H9 (cell line): ENCODE data around the gene OR2H1. TPM values are rescaled to one million over a fixed set of nuclear protein-coding genes. Genes with fewer than 3 reads are reported as not detected.

ENCODE experiments used
- DNase-seq: peaks from one replicate; pipeline ENCODE4 v3.0.0-alpha.2; 2017
- H2AFZ ChIP-seq: one replicate; pipeline ENCODE4 v1.6.1; 2013; ENCODE audit warnings: mild to moderate bottlenecking, low read length, control low read depth, moderate library complexity
- H2AK5ac ChIP-seq: 2 replicates; pipeline ENCODE4 v1.6.1; 2013; ENCODE audit warnings: low read length, control low read depth, mixed read lengths; ENCODE audit not compliant: insufficient read length
- H2BK120ac ChIP-seq: one replicate; pipeline ENCODE4 v1.6.1; 2013; ENCODE audit warnings: low read depth, mild to moderate bottlenecking, low read length, control low read depth, inconsistent platforms; ENCODE audit not compliant: poor library complexity, severe bottlenecking
- H2BK12ac ChIP-seq: 2 replicates; pipeline ENCODE4 v1.6.1; 2013; ENCODE audit warnings: low read length, control low read depth, mixed read lengths, low read depth; ENCODE audit not compliant: insufficient read length
- H2BK15ac ChIP-seq: 2 replicates; pipeline ENCODE4 v1.6.1; 2013; ENCODE audit warnings: low read depth, low read length, control low read depth
- H2BK20ac ChIP-seq: one replicate; pipeline ENCODE4 v1.6.1; 2013; ENCODE audit warnings: low read depth, mild to moderate bottlenecking, low read length, control low read depth, inconsistent platforms; ENCODE audit not compliant: poor library complexity, severe bottlenecking
- H2BK5ac ChIP-seq: 2 replicates; pipeline ENCODE4 v1.6.1; 2013; ENCODE audit warnings: low read length, control low read depth, mixed read lengths; ENCODE audit not compliant: insufficient read length
- H3K14ac ChIP-seq: 2 replicates; pipeline ENCODE4 v1.6.1; 2013; ENCODE audit warnings: low read length, control low read depth; ENCODE audit not compliant: insufficient read depth
- H3K18ac ChIP-seq: 2 replicates; pipeline ENCODE4 v1.6.1; 2013; ENCODE audit warnings: low read depth, mild to moderate bottlenecking, mixed read lengths, low read length, control low read depth; ENCODE audit not compliant: insufficient read length
- H3K23ac ChIP-seq: 2 replicates; pipeline ENCODE4 v1.6.1; 2013; ENCODE audit warnings: low read length, control low read depth, mixed read lengths, low read depth; ENCODE audit not compliant: insufficient read length
- H3K23me2 ChIP-seq: 2 replicates; pipeline ENCODE4 v1.6.1; 2013; ENCODE audit warnings: low read depth, mild to moderate bottlenecking, mixed read lengths, low read length, control low read depth; ENCODE audit not compliant: insufficient read length, poor library complexity, severe bottlenecking
- H3K27ac ChIP-seq: 2 replicates; pipeline ENCODE4 v1.5.1; 2013; ENCODE audit warnings: low read length, control low read depth, mixed read lengths, low read depth; ENCODE audit not compliant: insufficient read length
- H3K27me3 ChIP-seq: 2 replicates; pipeline ENCODE4 v1.6.1; 2013; ENCODE audit warnings: low read length, control low read depth, inconsistent platforms; ENCODE audit not compliant: insufficient read depth
- H3K4ac ChIP-seq: 2 replicates; pipeline ENCODE4 v1.6.1; 2013; ENCODE audit warnings: low read depth, mild to moderate bottlenecking, control low read depth, inconsistent platforms, low read length, moderate library complexity
- H3K4me1 ChIP-seq: 2 replicates; pipeline ENCODE4 v1.6.1; 2013; ENCODE audit warnings: low read length, control low read depth, inconsistent platforms; ENCODE audit not compliant: insufficient read depth
- H3K4me2 ChIP-seq: 2 replicates; pipeline ENCODE4 v1.6.1; 2013; ENCODE audit warnings: low read length, control low read depth, mixed read lengths; ENCODE audit not compliant: insufficient read length, insufficient read depth
- H3K56ac ChIP-seq: 2 replicates; pipeline ENCODE4 v1.6.1; 2013; ENCODE audit warnings: low read depth, mild to moderate bottlenecking, mixed read lengths, low read length, control low read depth; ENCODE audit not compliant: insufficient read length
- H3K79me1 ChIP-seq: 2 replicates; pipeline ENCODE4 v1.6.1; 2013; ENCODE audit warnings: low read depth, mild to moderate bottlenecking, moderate library complexity, low read length, control low read depth, inconsistent platforms; ENCODE audit not compliant: insufficient read depth, poor library complexity, severe bottlenecking
- H3K79me2 ChIP-seq: 2 replicates; pipeline ENCODE4 v1.6.1; 2013; ENCODE audit warnings: low read length, control low read depth, inconsistent platforms; ENCODE audit not compliant: insufficient read depth
- H3K9ac ChIP-seq: 2 replicates; pipeline ENCODE4 v1.6.1; 2013; ENCODE audit warnings: low read length, control low read depth, mixed read lengths; ENCODE audit not compliant: insufficient read length; ENCODE audit errors: extremely low read depth
- H3K9me3 ChIP-seq: one replicate; pipeline ENCODE4 v1.6.1; 2013; ENCODE audit warnings: low read depth, low read length, inconsistent platforms; ENCODE audit not compliant: control insufficient read depth
- H3T11ph ChIP-seq: one replicate; pipeline ENCODE4 v1.6.1; 2013; ENCODE audit warnings: mild to moderate bottlenecking, low read length, control low read depth, inconsistent platforms
- H4K20me1 ChIP-seq: one replicate; pipeline ENCODE4 v1.6.1; 2013; ENCODE audit not compliant: control insufficient read depth, insufficient read length, insufficient read depth
- H4K5ac ChIP-seq: 2 replicates; pipeline ENCODE4 v1.6.1; 2013; ENCODE audit warnings: low read depth, mild to moderate bottlenecking, mixed read lengths, low read length, control low read depth; ENCODE audit not compliant: insufficient read length
- H4K8ac ChIP-seq: replicated peaks from 2 replicates; pipeline ENCODE4 v1.6.1; 2013; ENCODE audit warnings: low read length, control low read depth, mixed read lengths, low read depth; ENCODE audit not compliant: insufficient read length
- H4K91ac ChIP-seq: 2 replicates; pipeline ENCODE4 v1.6.1; 2013; ENCODE audit warnings: low read depth, mild to moderate bottlenecking, moderate library complexity, mixed read lengths, low read length, control low read depth; ENCODE audit not compliant: insufficient read length
- H3K27ac Mint-ChIP-seq, 3 experiments: 2 replicates in 2 of 3; 3 replicates in 1 of 3; pipeline ENCODE4 v1.8.0; 2020 to 2021; ENCODE audit warnings: mixed read lengths in 3 of 3, mild to moderate bottlenecking in 1 of 3, moderate library complexity in 1 of 3
- H3K27me3 Mint-ChIP-seq: 2 replicates; pipeline ENCODE4 v1.8.0; 2021; ENCODE audit warnings: low read depth, mild to moderate bottlenecking, moderate library complexity, mixed read lengths
- H3K36me3 Mint-ChIP-seq, 3 experiments: 2 replicates in 2 of 3; 3 replicates in 1 of 3; pipeline ENCODE4 v1.8.0; 2020 to 2021; ENCODE audit warnings: low read depth in 3 of 3, mixed read lengths in 3 of 3; ENCODE audit not compliant: insufficient read depth in 1 of 3
- H3K4me1 Mint-ChIP-seq, 2 experiments: 2 replicates each; pipeline ENCODE4 v1.8.0; 2020; ENCODE audit warnings: mixed read lengths in 2 of 2
- H3K4me3 Mint-ChIP-seq, 2 experiments: 2 replicates in 1 of 2; 3 replicates in 1 of 2; pipeline ENCODE4 v1.8.0; 2020 to 2021; ENCODE audit warnings: mild to moderate bottlenecking in 2 of 2, mixed read lengths in 2 of 2, moderate library complexity in 1 of 2
- H3K9me3 Mint-ChIP-seq, 2 experiments: 2 replicates in 1 of 2; 3 replicates in 1 of 2; pipeline ENCODE4 v1.8.0; 2020; ENCODE audit warnings: mild to moderate bottlenecking in 2 of 2, mixed read lengths in 2 of 2, moderate library complexity in 1 of 2
- WGBS: extraction: QIAGEN DNeasy Blood & Tissue Kit; methylation state at CpG from one replicate; pipeline ENCODE4 v1.1.7; 2013; ENCODE audit warnings: missing lambda C conversion rate, low lambda C conversion rate, mixed read lengths; ENCODE audit not compliant: insufficient read length; ENCODE audit errors: extremely low coverage; 5-methylcytosine and 5-hydroxymethylcytosine counted together
- total RNA-seq: library from RNA; stranded (reverse); gene quantifications from 2 replicates; pipeline ENCODE4 v1.2.1, GENCODE V29; 2021
- TF ChIP-seq, protein P1 (sequence below): fragments of 200-600 bp; sonication (generic); conservative IDR thresholded peaks from 3 replicates; pipeline ENCODE4 v1.8.0; 2021; ENCODE audit warnings: antibody characterized with exemption, mild to moderate bottlenecking

The OR2H1 gene
- total RNA-seq, 1 experiment from 2014 or later, result not detected

DNA sequence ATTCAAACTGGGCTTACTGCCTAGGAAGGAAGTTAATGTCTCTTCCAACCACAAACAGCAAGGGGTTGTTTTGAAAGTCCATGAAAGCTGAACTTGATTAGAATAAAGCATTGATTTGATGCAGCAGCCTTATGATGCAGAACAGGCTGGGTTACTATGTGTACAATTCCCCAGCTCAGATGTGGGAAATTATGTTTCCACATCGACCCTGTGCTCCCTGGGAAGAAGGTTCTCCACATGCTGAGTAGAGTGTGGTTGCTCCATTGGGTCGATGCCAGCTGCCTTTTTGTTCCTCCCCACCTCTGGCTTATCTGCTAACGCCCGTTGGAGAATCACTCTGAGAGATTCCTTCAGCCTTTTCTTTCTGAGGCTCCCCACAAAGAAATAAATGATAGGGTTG lies 29.6 kb downstream of the OR2H1 start:
- no peaks in the 10 kb centered on the region for H3K23me2 ChIP-seq
- no peaks in the 10 kb centered on the region for H4K20me1 ChIP-seq
- H3K9me3 ChIP-seq, result no peaks in the 10 kb centered on the region
- H4K8ac ChIP-seq, result no peak overlapping the region
- no peak overlapping the region for H2AFZ ChIP-seq
- H3K14ac ChIP-seq, result no peak overlapping the region
- H2BK120ac ChIP-seq, result no peak overlapping the region
- H4K5ac ChIP-seq, result no peak overlapping the region
- H3K18ac ChIP-seq, result no peak overlapping the region
- no CpG with 5 or more reads among the region's 4 CpGs for WGBS
- H3K9ac ChIP-seq, result no peak overlapping the region
- no peak overlapping the region for H3K23ac ChIP-seq
- no peak overlapping the region for H4K91ac ChIP-seq
- no peaks in the 10 kb centered on the region for H3K4me1 ChIP-seq
- Mint-ChIP-seq H3K9me3 (peaks cover 0 to 2% of the 10 kb centered on the region in 2 experiments; a peak in 3 of 5 replicates), H3K27ac (no peak overlapping the region), H3K4me3 (no peak overlapping the region), H3K36me3 (no peaks in the 10 kb centered on the region), H3K4me1 (no peaks in the 10 kb centered on the region), H3K27me3 (no peaks in the 10 kb centered on the region; the same call in 1 of the 2 replicates)
- H2AK5ac ChIP-seq, result no peak overlapping the region
- no peak overlapping the region for H3K4me2 ChIP-seq
- no peak overlapping the region for H2BK15ac ChIP-seq
- DNase-seq, result no peak
- no peak overlapping the region for H3K4ac ChIP-seq
- H3K27ac ChIP-seq, result no peak overlapping the region
- no peak overlapping the region for H3K56ac ChIP-seq
- TF ChIP-seq, protein P1, sequence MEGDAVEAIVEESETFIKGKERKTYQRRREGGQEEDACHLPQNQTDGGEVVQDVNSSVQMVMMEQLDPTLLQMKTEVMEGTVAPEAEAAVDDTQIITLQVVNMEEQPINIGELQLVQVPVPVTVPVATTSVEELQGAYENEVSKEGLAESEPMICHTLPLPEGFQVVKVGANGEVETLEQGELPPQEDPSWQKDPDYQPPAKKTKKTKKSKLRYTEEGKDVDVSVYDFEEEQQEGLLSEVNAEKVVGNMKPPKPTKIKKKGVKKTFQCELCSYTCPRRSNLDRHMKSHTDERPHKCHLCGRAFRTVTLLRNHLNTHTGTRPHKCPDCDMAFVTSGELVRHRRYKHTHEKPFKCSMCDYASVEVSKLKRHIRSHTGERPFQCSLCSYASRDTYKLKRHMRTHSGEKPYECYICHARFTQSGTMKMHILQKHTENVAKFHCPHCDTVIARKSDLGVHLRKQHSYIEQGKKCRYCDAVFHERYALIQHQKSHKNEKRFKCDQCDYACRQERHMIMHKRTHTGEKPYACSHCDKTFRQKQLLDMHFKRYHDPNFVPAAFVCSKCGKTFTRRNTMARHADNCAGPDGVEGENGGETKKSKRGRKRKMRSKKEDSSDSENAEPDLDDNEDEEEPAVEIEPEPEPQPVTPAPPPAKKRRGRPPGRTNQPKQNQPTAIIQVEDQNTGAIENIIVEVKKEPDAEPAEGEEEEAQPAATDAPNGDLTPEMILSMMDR, result no peak
- no peaks in the 10 kb centered on the region for H3K79me2 ChIP-seq
- H3T11ph ChIP-seq, result no peak overlapping the region
- H2BK20ac ChIP-seq, result no peak overlapping the region
- no peaks in the 10 kb centered on the region for H3K79me1 ChIP-seq
- H3K27me3 ChIP-seq, result no peaks in the 10 kb centered on the region
- H2BK5ac ChIP-seq, result no peak overlapping the region
- H2BK12ac ChIP-seq, result no peak overlapping the region
